ENCODE results near the gene PACS2. TPM values are rescaled to one million over a fixed set of nuclear protein-coding genes. Genes with fewer than 3 reads are reported as not detected.
A peak's percentile ranks its signal among the peaks of the same experiment; 100 is the strongest.

The PACS2 gene
- total RNA-seq, 1 experiment from 2014 or later, result 55.2 TPM

DNA sequence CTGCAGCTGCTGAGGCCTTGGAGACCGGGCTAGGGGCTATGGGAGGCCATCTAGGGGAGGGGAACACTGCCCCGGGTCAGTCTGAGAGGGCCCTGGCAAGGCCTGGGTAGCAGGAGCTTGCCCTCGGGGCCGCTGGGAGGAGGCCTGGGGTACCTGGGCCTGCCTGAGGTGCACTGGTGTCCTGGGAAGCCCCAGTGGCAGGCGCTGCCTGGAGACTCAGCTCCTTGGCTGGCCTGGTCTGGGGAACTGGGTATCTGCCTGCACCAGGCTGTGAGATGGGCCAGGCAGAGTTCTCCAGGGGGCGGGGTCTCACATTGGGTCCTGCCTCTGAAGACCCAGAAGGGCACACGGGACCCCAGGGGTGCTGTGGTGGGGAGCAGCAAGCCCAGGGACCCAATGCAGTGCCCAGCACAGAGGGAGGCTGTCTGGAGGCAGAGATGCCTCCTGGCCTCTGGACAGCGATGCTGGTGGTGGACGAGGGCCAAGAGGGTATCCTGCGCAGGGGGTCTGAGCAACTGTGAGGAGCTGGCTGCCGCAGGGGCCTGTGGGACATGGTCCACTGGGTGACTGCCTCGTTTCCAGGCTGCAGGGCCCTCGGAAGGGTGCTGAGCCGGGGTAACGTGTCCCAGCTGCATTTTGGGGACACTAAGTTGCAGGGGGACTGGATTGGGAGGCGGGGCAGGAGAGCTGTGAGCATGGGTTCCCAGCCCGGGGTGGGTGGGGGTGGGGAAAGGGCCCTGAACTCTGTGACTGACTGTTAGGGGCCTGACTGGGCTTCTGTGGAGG is 97.6 kb downstream of the PACS2 start:
- H3K27me3 ChIP-seq (ENCODE audit: control insufficient read depth, insufficient read depth, low read length), result no peaks in the 10 kb centered on the region
- TF ChIP-seq SIN3A (IDR thresholded peaks at IDR 0.05; ENCODE audit: borderline replicate concordance, insufficient read depth, low read depth, low read length) (no peak), POLR2AphosphoS5 (IDR thresholded peaks at IDR 0.05; ENCODE audit: low read depth, low read length) (no peak), TCF7L2 (IDR thresholded peaks at IDR 0.05; ENCODE audit: low read depth, low read length) (no peak)
- TF ChIP-seq, protein P1, sequence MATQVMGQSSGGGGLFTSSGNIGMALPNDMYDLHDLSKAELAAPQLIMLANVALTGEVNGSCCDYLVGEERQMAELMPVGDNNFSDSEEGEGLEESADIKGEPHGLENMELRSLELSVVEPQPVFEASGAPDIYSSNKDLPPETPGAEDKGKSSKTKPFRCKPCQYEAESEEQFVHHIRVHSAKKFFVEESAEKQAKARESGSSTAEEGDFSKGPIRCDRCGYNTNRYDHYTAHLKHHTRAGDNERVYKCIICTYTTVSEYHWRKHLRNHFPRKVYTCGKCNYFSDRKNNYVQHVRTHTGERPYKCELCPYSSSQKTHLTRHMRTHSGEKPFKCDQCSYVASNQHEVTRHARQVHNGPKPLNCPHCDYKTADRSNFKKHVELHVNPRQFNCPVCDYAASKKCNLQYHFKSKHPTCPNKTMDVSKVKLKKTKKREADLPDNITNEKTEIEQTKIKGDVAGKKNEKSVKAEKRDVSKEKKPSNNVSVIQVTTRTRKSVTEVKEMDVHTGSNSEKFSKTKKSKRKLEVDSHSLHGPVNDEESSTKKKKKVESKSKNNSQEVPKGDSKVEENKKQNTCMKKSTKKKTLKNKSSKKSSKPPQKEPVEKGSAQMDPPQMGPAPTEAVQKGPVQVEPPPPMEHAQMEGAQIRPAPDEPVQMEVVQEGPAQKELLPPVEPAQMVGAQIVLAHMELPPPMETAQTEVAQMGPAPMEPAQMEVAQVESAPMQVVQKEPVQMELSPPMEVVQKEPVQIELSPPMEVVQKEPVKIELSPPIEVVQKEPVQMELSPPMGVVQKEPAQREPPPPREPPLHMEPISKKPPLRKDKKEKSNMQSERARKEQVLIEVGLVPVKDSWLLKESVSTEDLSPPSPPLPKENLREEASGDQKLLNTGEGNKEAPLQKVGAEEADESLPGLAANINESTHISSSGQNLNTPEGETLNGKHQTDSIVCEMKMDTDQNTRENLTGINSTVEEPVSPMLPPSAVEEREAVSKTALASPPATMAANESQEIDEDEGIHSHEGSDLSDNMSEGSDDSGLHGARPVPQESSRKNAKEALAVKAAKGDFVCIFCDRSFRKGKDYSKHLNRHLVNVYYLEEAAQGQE (IDR thresholded peaks at IDR 0.05; ENCODE audit: insufficient read depth in 1 of 2, low read depth in 2 of 2, low read length in 1 of 2), result no peak
- TF ChIP-seq, protein P2, sequence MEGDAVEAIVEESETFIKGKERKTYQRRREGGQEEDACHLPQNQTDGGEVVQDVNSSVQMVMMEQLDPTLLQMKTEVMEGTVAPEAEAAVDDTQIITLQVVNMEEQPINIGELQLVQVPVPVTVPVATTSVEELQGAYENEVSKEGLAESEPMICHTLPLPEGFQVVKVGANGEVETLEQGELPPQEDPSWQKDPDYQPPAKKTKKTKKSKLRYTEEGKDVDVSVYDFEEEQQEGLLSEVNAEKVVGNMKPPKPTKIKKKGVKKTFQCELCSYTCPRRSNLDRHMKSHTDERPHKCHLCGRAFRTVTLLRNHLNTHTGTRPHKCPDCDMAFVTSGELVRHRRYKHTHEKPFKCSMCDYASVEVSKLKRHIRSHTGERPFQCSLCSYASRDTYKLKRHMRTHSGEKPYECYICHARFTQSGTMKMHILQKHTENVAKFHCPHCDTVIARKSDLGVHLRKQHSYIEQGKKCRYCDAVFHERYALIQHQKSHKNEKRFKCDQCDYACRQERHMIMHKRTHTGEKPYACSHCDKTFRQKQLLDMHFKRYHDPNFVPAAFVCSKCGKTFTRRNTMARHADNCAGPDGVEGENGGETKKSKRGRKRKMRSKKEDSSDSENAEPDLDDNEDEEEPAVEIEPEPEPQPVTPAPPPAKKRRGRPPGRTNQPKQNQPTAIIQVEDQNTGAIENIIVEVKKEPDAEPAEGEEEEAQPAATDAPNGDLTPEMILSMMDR (IDR thresholded peaks at IDR 0.05), result no peak
- no peaks in the 10 kb centered on the region for H3K36me3 ChIP-seq (ENCODE audit: control insufficient read depth, insufficient read depth, low read length)
- H3K9me3 ChIP-seq (ENCODE audit: control insufficient read depth, insufficient read depth, low read depth, low read length), result no peaks in the 10 kb centered on the region
- POLR2A ChIA-PET, result no interaction called here
- intact Hi-C loops (cut with micrococcal nuclease; ENCODE audit: unreplicated experiment) (no loop called here), in situ Hi-C loops (cut with HindIII; ENCODE audit: low pct_unique_long_range_greater_than_20kb, low sequenced_read_pairs) (no loop called here)
- H3K27ac ChIP-seq (ENCODE audit: low read length), result no peak overlapping the region
- H3K4me1 ChIP-seq (ENCODE audit: control insufficient read depth, insufficient read depth, low read length), result no peaks in the 10 kb centered on the region
- no TSS peak for BruUV-seq (replicated peaks)
- no peak overlapping the region for H3K4me3 ChIP-seq (ENCODE audit: low read depth in 2 of 2, low read length in 2 of 2)
- CTCF ChIA-PET, result interaction anchor here (0.6 kb wide), 1 partner anchor 210 kb away, joined by 8 read pairs; no protein-coding TSS in a partner anchor
- DNase-seq (ENCODE audit: low read depth, low spot score) (no peak), ATAC-seq (0 out of 2 replicates have a peak, but pooled peaks have one; percentile 11)

DNA sequence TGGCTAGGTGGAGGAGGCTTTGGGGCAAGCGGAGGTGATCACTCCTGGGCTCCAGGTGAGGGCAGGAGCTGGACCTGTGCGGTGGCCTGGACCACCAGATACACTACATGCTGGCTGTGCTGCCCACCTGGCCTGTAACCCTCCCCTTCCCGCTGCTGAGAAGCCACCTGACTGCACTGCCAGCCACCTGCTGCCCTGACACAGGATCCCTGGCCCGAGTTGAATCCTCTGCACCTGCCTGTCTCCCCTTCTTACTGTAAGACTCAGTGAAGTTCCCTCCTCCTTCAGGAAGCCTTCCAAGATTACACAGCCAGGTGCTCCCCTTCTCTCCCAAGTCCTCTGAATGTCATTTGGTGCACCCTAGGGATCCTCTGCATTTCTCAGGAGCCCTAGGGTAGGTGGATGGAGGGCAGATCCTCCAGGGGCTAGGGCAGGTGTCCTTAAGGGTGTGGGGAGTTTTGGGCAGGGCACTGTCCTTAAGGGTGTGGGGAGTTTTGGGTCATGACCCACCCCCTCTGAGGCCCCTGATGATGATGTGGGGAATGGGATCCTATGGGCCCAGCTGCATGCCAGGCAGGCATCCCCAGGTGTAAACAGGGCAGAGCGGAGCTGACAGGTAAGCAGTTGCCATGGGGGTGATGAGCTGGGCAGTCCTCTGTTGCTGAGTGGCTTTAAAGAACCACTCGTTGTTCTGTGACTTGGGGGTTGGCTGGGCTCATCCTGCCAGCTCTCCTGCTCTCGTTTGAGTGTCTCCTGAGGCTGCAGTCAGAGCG is 98.4 kb downstream of the PACS2 start:
- in situ Hi-C loops (cut with HindIII; ENCODE audit: low pct_unique_long_range_greater_than_20kb, low sequenced_read_pairs) (no loop called here), intact Hi-C loops (cut with micrococcal nuclease; ENCODE audit: unreplicated experiment) (no loop called here)
- Histone ChIP-seq H3K27me3 (ENCODE audit: control insufficient read depth, insufficient read depth, low read length) (no peaks in the 10 kb centered on the region), H3K36me3 (ENCODE audit: control insufficient read depth, insufficient read depth, low read length) (no peaks in the 10 kb centered on the region), H3K27ac (ENCODE audit: low read length) (no peak overlapping the region), H3K4me1 (ENCODE audit: control insufficient read depth, insufficient read depth, low read length) (no peaks in the 10 kb centered on the region), H3K4me3 (ENCODE audit: low read depth in 2 of 2, low read length in 2 of 2) (no peak overlapping the region), H3K9me3 (ENCODE audit: control insufficient read depth, insufficient read depth, low read depth, low read length) (no peaks in the 10 kb centered on the region)
- ATAC-seq, result no peak
- CTCF ChIA-PET, result interaction anchor here (0.6 kb wide), 1 partner anchor 211 kb away, joined by 8 read pairs; no protein-coding TSS in a partner anchor
- TF ChIP-seq TCF7L2 (IDR thresholded peaks at IDR 0.05; ENCODE audit: low read depth, low read length), result no peak
- no TSS peak for BruUV-seq (replicated peaks)
- DNase-seq (ENCODE audit: low read depth, low spot score), result no peak
- POLR2A ChIA-PET, result no interaction called here

DNA sequence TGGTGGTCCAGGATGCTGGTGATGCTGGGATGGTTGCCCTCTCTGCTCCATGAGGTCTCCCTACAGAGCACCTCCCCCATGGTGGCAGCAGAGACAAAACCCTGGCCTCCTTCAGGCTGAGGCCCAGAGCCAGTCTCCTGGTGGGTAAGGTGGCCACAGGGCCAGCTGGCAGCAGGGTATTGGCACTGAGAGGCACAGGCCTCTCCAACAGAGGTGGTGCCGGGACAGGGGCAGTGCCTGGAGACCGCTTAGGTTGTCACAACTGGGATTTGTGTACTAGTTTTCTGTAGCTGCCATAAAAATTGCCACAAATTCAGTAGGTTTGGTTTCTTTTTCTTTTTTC is 99.0 kb downstream of the PACS2 start:
- TF ChIP-seq, protein P2 (IDR thresholded peaks at IDR 0.05), result no peak
- TF ChIP-seq SIN3A (IDR thresholded peaks at IDR 0.05; ENCODE audit: borderline replicate concordance, insufficient read depth, low read depth, low read length), result no peak
- TF ChIP-seq TCF7L2 (IDR thresholded peaks at IDR 0.05; ENCODE audit: low read depth, low read length), result no peak
- TF ChIP-seq POLR2AphosphoS5 (IDR thresholded peaks at IDR 0.05; ENCODE audit: low read depth, low read length), result no peak
- TF ChIP-seq, protein P1 (IDR thresholded peaks at IDR 0.05; ENCODE audit: insufficient read depth in 1 of 2, low read depth in 2 of 2, low read length in 1 of 2), result no peak
- DNase-seq (ENCODE audit: low read depth, low spot score) (no peak), ATAC-seq (no peak)
- intact Hi-C loops (cut with micrococcal nuclease; ENCODE audit: unreplicated experiment) (no loop called here), in situ Hi-C loops (cut with HindIII; ENCODE audit: low pct_unique_long_range_greater_than_20kb, low sequenced_read_pairs) (no loop called here)
- Histone ChIP-seq H3K27ac (ENCODE audit: low read length) (no peak overlapping the region), H3K27me3 (ENCODE audit: control insufficient read depth, insufficient read depth, low read length) (no peaks in the 10 kb centered on the region), H3K36me3 (ENCODE audit: control insufficient read depth, insufficient read depth, low read length) (no peaks in the 10 kb centered on the region), H3K4me1 (ENCODE audit: control insufficient read depth, insufficient read depth, low read length) (no peaks in the 10 kb centered on the region), H3K4me3 (ENCODE audit: low read depth in 2 of 2, low read length in 2 of 2) (no peak overlapping the region), H3K9me3 (ENCODE audit: control insufficient read depth, insufficient read depth, low read depth, low read length) (no peaks in the 10 kb centered on the region)
- BruUV-seq (replicated peaks), result no TSS peak
- POLR2A ChIA-PET, result no interaction called here
- CTCF ChIA-PET, result no interaction called here
